H1 (cell line): ENCODE data around the gene SSR1. TPM values are rescaled to one million over a fixed set of nuclear protein-coding genes. Genes with fewer than 3 reads are reported as not detected.

Experiments used
- CTCF ChIA-PET: fragments of 300-600 bp; sonication (Branson Sonifier 250); formaldehyde crosslinking; loops from one replicate; lab custom pipeline; 2021; ENCODE audit not compliant: partially characterized antibody; lab: Charles Lee
- POLR2A ChIA-PET: fragments of 300-600 bp; sonication (Branson Sonifier 250); formaldehyde crosslinking; loops from one replicate; lab custom pipeline; 2021; ENCODE audit warnings: inconsistent platforms; ENCODE audit not compliant: partially characterized antibody; lab: Charles Lee
- DNase-seq, 2 experiments: peaks; one replicate each; pipeline versions ENCODE4 v3.0.0 to v3.0.0-alpha.2; 2010 to 2022; ENCODE audit warnings: low spot score in 2 of 2, low read depth in 1 of 2, mixed read lengths in 1 of 2
- FAIRE-seq: peaks from 2 replicates; lab custom pipeline; 2011; peaks lifted over from hg19 to GRCh38; lab: Jason Lieb, UNC
- H2AFZ ChIP-seq: 2 replicates; pipeline ENCODE4 v1.8.1; 2012; ENCODE audit warnings: low read length, inconsistent platforms
- H2AK5ac ChIP-seq: 2 replicates; pipeline ENCODE4 v1.6.1; 2013; ENCODE audit warnings: low read depth, low read length
- H2BK120ac ChIP-seq: replicated peaks from 2 replicates; pipeline ENCODE3; 2013; ENCODE audit warnings: low read depth, low read length, inconsistent platforms
- H2BK12ac ChIP-seq: 2 replicates; pipeline ENCODE4 v1.6.1; 2013; ENCODE audit warnings: low read depth, low read length
- H2BK15ac ChIP-seq: 2 replicates; pipeline ENCODE4 v1.6.1; 2013; ENCODE audit warnings: low read length
- H2BK20ac ChIP-seq: 2 replicates; pipeline ENCODE4 v1.6.1; 2013; ENCODE audit warnings: low read length
- H2BK5ac ChIP-seq: 2 replicates; pipeline ENCODE4 v1.6.1; 2013; ENCODE audit warnings: low read depth, low read length
- H3K14ac ChIP-seq: 2 replicates; pipeline ENCODE4 v1.6.1; 2013; ENCODE audit warnings: inconsistent platforms; ENCODE audit not compliant: insufficient read length
- H3K18ac ChIP-seq: 2 replicates; pipeline ENCODE4 v1.6.1; 2013; ENCODE audit warnings: low read length; ENCODE audit errors: extremely low read depth
- H3K23ac ChIP-seq: 2 replicates; pipeline ENCODE4 v1.6.1; 2013; ENCODE audit warnings: inconsistent platforms; ENCODE audit not compliant: insufficient read length
- H3K23me2 ChIP-seq: 2 replicates; pipeline ENCODE4 v1.6.1; 2013; ENCODE audit warnings: low read depth, low read length
- H3K27ac ChIP-seq: 2 replicates; pipeline ENCODE4 v1.6.1; 2011; ENCODE audit warnings: low read depth, low read length, inconsistent platforms
- H3K27me3 ChIP-seq, 4 experiments: replicated peaks in 1 of 4; 1 replicate in 1 of 4; 2 replicates in 3 of 4; pipeline versions ENCODE4 v1.6.1 to v1.8.1; 2011 to 2013; ENCODE audit warnings: low read length in 3 of 4, mild to moderate bottlenecking in 3 of 4, inconsistent platforms in 2 of 4, mixed read lengths in 2 of 4, moderate library complexity in 1 of 4; ENCODE audit not compliant: control insufficient read depth in 3 of 4, insufficient read depth in 3 of 4; ENCODE audit errors: extremely low read depth in 1 of 4
- H3K36me3 ChIP-seq, 4 experiments: 2 replicates each; pipeline versions ENCODE4 v1.6.1 to v1.8.1; 2011 to 2013; ENCODE audit warnings: mild to moderate bottlenecking in 4 of 4, low read length in 3 of 4, moderate library complexity in 2 of 4, control low read depth in 1 of 4, inconsistent platforms in 1 of 4; ENCODE audit not compliant: insufficient read depth in 4 of 4, control insufficient read depth in 2 of 4
- H3K4ac ChIP-seq: replicated peaks from 2 replicates; pipeline ENCODE3; 2013; ENCODE audit warnings: low read length, low read depth, mixed read lengths, inconsistent platforms; ENCODE audit not compliant: insufficient read length
- H3K4me1 ChIP-seq, 4 experiments: replicated peaks in 1 of 4; 1 replicate in 1 of 4; 2 replicates in 3 of 4; pipeline versions ENCODE4 v1.6.1 to v1.8.1; 2011 to 2013; ENCODE audit warnings: low read length in 3 of 4, inconsistent platforms in 2 of 4, mixed read lengths in 1 of 4; ENCODE audit not compliant: insufficient read depth in 4 of 4, control insufficient read depth in 3 of 4
- H3K4me2 ChIP-seq, 2 experiments: 2 replicates each; pipeline versions ENCODE4 v1.6.1 to v1.8.1; 2011 to 2013; ENCODE audit warnings: low read depth in 2 of 2, low read length in 2 of 2, control low read depth in 1 of 2, inconsistent platforms in 1 of 2, mild to moderate bottlenecking in 1 of 2; ENCODE audit not compliant: insufficient read depth in 1 of 2
- H3K4me3 ChIP-seq, 4 experiments: fragments of 200-600, 300-600 bp in 1 of 4; sonication (generic), shearing (Covaris generic), sonication (Bioruptor Twin) in 1 of 4; 2 replicates each; pipeline versions ENCODE4 v1.5.1 to v1.8.1; 2011 to 2016; ENCODE audit warnings: low read length in 4 of 4, low read depth in 3 of 4, control low read depth in 2 of 4, inconsistent platforms in 2 of 4, mild to moderate bottlenecking in 2 of 4, mixed read lengths in 1 of 4, moderate library complexity in 1 of 4; ENCODE audit not compliant: insufficient read depth in 2 of 4; ENCODE audit errors: extremely low read depth in 1 of 4
- H3K56ac ChIP-seq: replicated peaks from 2 replicates; pipeline ENCODE3; 2013; ENCODE audit warnings: low read depth, mild to moderate bottlenecking, mixed read lengths, low read length, inconsistent platforms; ENCODE audit not compliant: insufficient read length
- H3K79me1 ChIP-seq: 2 replicates; pipeline ENCODE4 v1.6.1; 2013; ENCODE audit warnings: low read depth, low read length, control low read depth
- H3K79me2 ChIP-seq, 2 experiments: 2 replicates each; pipeline versions ENCODE4 v1.6.1 to v1.8.1; 2012 to 2013; ENCODE audit warnings: low read length in 2 of 2, mild to moderate bottlenecking in 2 of 2, inconsistent platforms in 1 of 2; ENCODE audit not compliant: insufficient read depth in 2 of 2, control insufficient read depth in 1 of 2
- H3K9ac ChIP-seq, 4 experiments: replicated peaks in 1 of 4; 1 replicate in 1 of 4; 2 replicates in 3 of 4; pipeline versions ENCODE4 v1.6.1 to v1.8.1; 2011 to 2013; ENCODE audit warnings: low read depth in 3 of 4, low read length in 3 of 4, control low read depth in 2 of 4, mild to moderate bottlenecking in 2 of 4, moderate library complexity in 2 of 4, inconsistent platforms in 1 of 4; ENCODE audit errors: extremely low read depth in 1 of 4
- H3K9me3 ChIP-seq, 2 experiments: 2 replicates each; pipeline versions ENCODE4 v1.6.1 to v1.8.1; 2012 to 2013; ENCODE audit warnings: mild to moderate bottlenecking in 2 of 2, moderate library complexity in 2 of 2, control low read depth in 1 of 2, inconsistent platforms in 1 of 2, low read depth in 1 of 2, low read length in 1 of 2, mixed read lengths in 1 of 2; ENCODE audit not compliant: insufficient read depth in 2 of 2
- H4K20me1 ChIP-seq, 2 experiments: replicated peaks in 1 of 2; 2 replicates each; pipeline versions ENCODE3 to v1.8.1; 2011 to 2013; ENCODE audit warnings: inconsistent platforms in 2 of 2, low read length in 2 of 2, mild to moderate bottlenecking in 1 of 2; ENCODE audit not compliant: insufficient read depth in 2 of 2, control insufficient read depth in 1 of 2
- H4K5ac ChIP-seq: 2 replicates; pipeline ENCODE4 v1.6.1; 2013; ENCODE audit warnings: low read length, low read depth, mixed read lengths, inconsistent platforms; ENCODE audit not compliant: insufficient read length
- H4K8ac ChIP-seq: 2 replicates; pipeline ENCODE4 v1.8.0; 2013; ENCODE audit warnings: mild to moderate bottlenecking, moderate library complexity, low read length, inconsistent platforms; ENCODE audit not compliant: insufficient read depth; ENCODE audit errors: extremely low read depth
- H4K91ac ChIP-seq: replicated peaks from 2 replicates; pipeline ENCODE3; 2013; ENCODE audit warnings: low read length, mixed read lengths, inconsistent platforms; ENCODE audit not compliant: insufficient read length
- BCL11A ChIP-seq, 2 experiments: IDR thresholded peaks; one replicate each; pipeline ENCODE4 v1.6.1; 2011; ENCODE audit warnings: low read depth in 2 of 2, low read length in 2 of 2, mild to moderate bottlenecking in 2 of 2
- CEBPB ChIP-seq: IDR thresholded peaks from 2 replicates; pipeline ENCODE4 v1.6.1; 2012; ENCODE audit warnings: low read depth, low read length
- EP300 ChIP-seq, 2 experiments: IDR thresholded peaks; 1 replicate in 1 of 2; 2 replicates in 1 of 2; pipeline ENCODE4 v1.6.1; 2011 to 2012; ENCODE audit warnings: low read depth in 2 of 2, low read length in 2 of 2, mild to moderate bottlenecking in 2 of 2, borderline replicate concordance in 1 of 2, inconsistent platforms in 1 of 2, moderate library complexity in 1 of 2
- KDM5A ChIP-seq: fragments of 200-600 bp; IDR thresholded peaks from 2 replicates; pipeline ENCODE4 v1.7.1; 2012; ENCODE audit warnings: mild to moderate bottlenecking, low read length, inconsistent platforms, mixed read lengths
- POU5F1 ChIP-seq: IDR thresholded peaks from 2 replicates; pipeline ENCODE4 v1.6.1; 2011; ENCODE audit warnings: low read depth, mild to moderate bottlenecking, low read length, moderate library complexity
- RAD21 ChIP-seq, 2 experiments: IDR thresholded peaks in 1 of 2; conservative IDR thresholded peaks in 1 of 2; 2 replicates each; pipeline ENCODE4 v1.6.1; 2011; ENCODE audit warnings: low read depth in 2 of 2, low read length in 2 of 2, improper control_type of control experiment in 1 of 2, inconsistent platforms in 1 of 2, mild to moderate bottlenecking in 1 of 2, moderate library complexity in 1 of 2
- RFX5 ChIP-seq: IDR thresholded peaks from 2 replicates; pipeline ENCODE4 v1.6.1; 2011; ENCODE audit warnings: low read depth, low read length, improper control_type of control experiment, borderline replicate concordance
- RXRA ChIP-seq: IDR thresholded peaks from 2 replicates; pipeline ENCODE4 v1.6.1; 2011; ENCODE audit warnings: low read depth, mild to moderate bottlenecking, low read length, moderate library complexity; ENCODE audit not compliant: insufficient read depth
- TEAD4 ChIP-seq: IDR thresholded peaks from 2 replicates; pipeline ENCODE4 v1.6.1; 2012; ENCODE audit warnings: low read depth, low read length, inconsistent platforms, mixed read lengths
- WGBS, 2 experiments: shearing (Covaris generic) in 1 of 2; methylation state at CpG; one replicate each; pipeline versions ENCODE4 v1.1.6 to v1.1.7; 2013 to 2015; ENCODE audit warnings: low lambda C conversion rate in 2 of 2, mixed read lengths in 2 of 2, inconsistent platforms in 1 of 2, low coverage in 1 of 2, missing lambda C conversion rate in 1 of 2; ENCODE audit not compliant: insufficient replicate concordance in 2 of 2, insufficient coverage in 1 of 2, insufficient read length in 1 of 2; ENCODE audit errors: extremely low coverage in 1 of 2, missing lambda C conversion rate in 1 of 2; 5-methylcytosine and 5-hydroxymethylcytosine counted together
- polyA plus RNA-seq, 7 experiments: library from polyadenylated mRNA; depleted of rRNA in 3 of 7; stranded (reverse) in 5 of 7; unstranded in 2 of 7; fragments of >200 nt in 5 of 7; fragments of 200-250 nt in 2 of 7; gene quantifications; 1 replicate in 5 of 7; 2 replicates in 1 of 7; 4 replicates in 1 of 7; pipeline versions ENCODE4 v1.2.1 to v1.2.3, GENCODE V29; 2011 to 2013; ENCODE audit warnings: missing spikeins in 2 of 7, mixed read lengths in 2 of 7
- total RNA-seq: library from RNA; stranded (reverse); fragmentation: NEBNext Ultra II Directional; extraction: Animal tissue kit (Norgen Biotek cat#: 25700); gene quantifications from 2 replicates; pipeline ENCODE4 v1.2.1, GENCODE V29; 2021
- TF ChIP-seq, protein P1 (sequence below): IDR thresholded peaks from 2 replicates; pipeline ENCODE4 v1.6.1; 2011; ENCODE audit warnings: low read length, improper control_type of control experiment

The SSR1 gene
- total and polyA plus RNA-seq, 2 of the 8 experiments (the other 6 are each of a cell fraction or from before 2014, with no cell fraction given): 26.6 to 117 TPM

DNA sequence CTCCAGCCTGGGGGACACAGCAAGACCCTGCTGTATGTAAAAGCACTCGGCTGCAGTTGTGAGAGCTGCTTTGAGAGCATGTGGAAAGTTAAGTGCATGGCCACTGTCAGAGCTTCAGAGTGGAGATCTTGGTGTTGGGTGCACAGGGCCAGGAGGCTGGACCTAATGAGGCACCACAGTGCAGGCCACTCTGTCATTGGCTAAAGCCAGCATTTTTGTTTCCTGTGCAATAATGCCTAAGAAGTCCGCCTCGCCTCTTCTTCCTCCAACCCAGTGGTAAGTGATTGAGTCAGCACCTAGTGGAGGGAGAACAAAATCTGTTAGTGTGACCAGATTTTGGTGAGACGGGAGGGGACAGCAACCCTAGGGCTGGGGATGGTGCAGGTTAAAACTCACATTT lies 60.6 kb downstream of the SSR1 start:
- Histone ChIP-seq H4K5ac (no peak overlapping the region), H2BK5ac (no peak overlapping the region), H4K20me1 (peaks cover 2 to 5% of the 10 kb centered on the region in 2 experiments), H4K8ac (no peak overlapping the region), H3K27ac (no peak overlapping the region), H3K4me3 (no peak overlapping the region), H3K4me1 (no peaks in the 10 kb centered on the region), H3K4me2 (no peak overlapping the region), H3K36me3 (peaks cover 2 to 14% (median 6%) of the 10 kb centered on the region in 4 experiments; a peak in 5 of 8 replicates), H3K4ac (no peak overlapping the region), H2BK15ac (no peak overlapping the region), H3K56ac (no peak overlapping the region), H3K9ac (no peak overlapping the region), H3K18ac (no peak overlapping the region), H3K23me2 (no peaks in the 10 kb centered on the region), H3K23ac (no peak overlapping the region), H4K91ac (no peak overlapping the region), H3K79me1 (no peaks in the 10 kb centered on the region), H2BK12ac (no peak overlapping the region), H2BK20ac (no peak overlapping the region), H2AFZ (no peak overlapping the region), H3K79me2 (no peaks in the 10 kb centered on the region), H3K27me3 (no peaks in the 10 kb centered on the region), H2AK5ac (no peak overlapping the region), H3K9me3 (peaks cover 3 to 8% of the 10 kb centered on the region in 2 experiments; a peak in 3 of 4 replicates), H2BK120ac (no peak overlapping the region), H3K14ac (no peak overlapping the region)
- 95% methylated on average over 4 of the region's 4 CpGs; no CpG with 5 or more reads in 1 of the 2 experiments for WGBS, 2 experiments
- FAIRE-seq (no peak), DNase-seq (no peak)
- ChIA-PET CTCF (interaction anchor here (0.6 to 1.6 kb wide), 8 partner anchors 9 to 575 kb away, joined by 3 to 6 read pairs (median 3); no protein-coding TSS in a partner anchor), POLR2A (interaction anchor here (0.6 kb wide), 1 partner anchor 194 kb away, joined by 3 read pairs; no protein-coding TSS in a partner anchor)
- TF ChIP-seq RFX5 (no peak), TEAD4 (no peak), RAD21 (IDR thresholded peaks at IDR 0.05 in 1 of 2, conservative IDR thresholded peaks at IDR 0.05 in 1 of 2; ENCODE audit: low read depth in 2 of 2, low read length in 2 of 2) (no peak), RXRA (no peak), CEBPB (no peak), BCL11A (IDR thresholded peaks at IDR 0.05; ENCODE audit: low read depth in 2 of 2, low read length in 2 of 2) (no peak), POU5F1 (no peak), EP300 (IDR thresholded peaks at IDR 0.05; ENCODE audit: borderline replicate concordance in 1 of 2, low read depth in 2 of 2, low read length in 2 of 2) (no peak), KDM5A (no peak)
- TF ChIP-seq, protein P1, sequence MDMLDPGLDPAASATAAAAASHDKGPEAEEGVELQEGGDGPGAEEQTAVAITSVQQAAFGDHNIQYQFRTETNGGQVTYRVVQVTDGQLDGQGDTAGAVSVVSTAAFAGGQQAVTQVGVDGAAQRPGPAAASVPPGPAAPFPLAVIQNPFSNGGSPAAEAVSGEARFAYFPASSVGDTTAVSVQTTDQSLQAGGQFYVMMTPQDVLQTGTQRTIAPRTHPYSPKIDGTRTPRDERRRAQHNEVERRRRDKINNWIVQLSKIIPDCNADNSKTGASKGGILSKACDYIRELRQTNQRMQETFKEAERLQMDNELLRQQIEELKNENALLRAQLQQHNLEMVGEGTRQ: no peak
